Tibial artery (tissue), 4 donors: ENCODE measurements around the gene NCKAP1.

ENCODE experiments used
- DNase-seq, 2 donors: peaks; one replicate each; pipeline ENCODE4 v3.0.0-alpha.2; 2019
- H3K27ac ChIP-seq, 2 donors: fragments of 200-600 bp; sonication (generic) in 1 of 2; 1 replicate in 1 of 2; 2 replicates in 1 of 2; pipeline ENCODE4 v1.5.1; 2018 to 2019; ENCODE audit warnings: mild to moderate bottlenecking in 1 of 2
- H3K27me3 ChIP-seq, 2 donors: fragments of 200-600 bp; sonication (generic) in 1 of 2; one replicate each; pipeline versions ENCODE4 v1.5.1 to v1.6.0; 2016 to 2019
- H3K36me3 ChIP-seq, 3 donors: fragments of 200-600 bp; sonication (generic) in 2 of 3; one replicate each; pipeline ENCODE4 v1.5.1; 2016 to 2019; ENCODE audit warnings: mild to moderate bottlenecking in 2 of 3
- H3K4me1 ChIP-seq, 4 donors: fragments of 200-600 bp; sonication (generic) in 2 of 4; 1 replicate in 3 of 4; 2 replicates in 1 of 4; pipeline ENCODE4 v1.5.1; 2016 to 2019
- H3K4me3 ChIP-seq, 2 donors: fragments of 200-600 bp; sonication (generic) in 1 of 2; 1 replicate in 1 of 2; 2 replicates in 1 of 2; pipeline ENCODE4 v1.5.1; 2018 to 2019; ENCODE audit warnings: mild to moderate bottlenecking in 2 of 2
- H3K9me3 ChIP-seq, 3 donors: fragments of 200-600 bp; sonication (generic) in 1 of 3; one replicate each; pipeline ENCODE4 v1.5.1; 2016 to 2019
- CTCF ChIP-seq, 2 experiments: fragments of 200-600 bp in 1 of 2; fragments of 450-650 bp in 1 of 2; IDR thresholded peaks; one replicate each; pipeline ENCODE4 v1.5.1; 2017 to 2019; ENCODE audit warnings: antibody characterized with exemption in 2 of 2, mild to moderate bottlenecking in 1 of 2, moderate library complexity in 1 of 2
- intact Hi-C: fragments of 100-400 bp; cut with DNase I; formaldehyde crosslinking; loops from one replicate; pipeline ENCODE4 v1.15.0; 2023; ENCODE audit warnings: low total_unique reads

The NCKAP1 gene

GRCh38 chr2:182868054-182868796 lies 170.0 kb downstream of the NCKAP1 start:
- H3K9me3 ChIP-seq, result no peaks in the 10 kb centered on the region
- DNase-seq, result no peak
- peak overlapping the region in 1 of 2 donors; percentile 85 for H3K27ac ChIP-seq
- intact Hi-C loops, result no loop called here
- peaks cover 0 to 27% (median 13%) of the 10 kb centered on the region in 4 donors for H3K4me1 ChIP-seq
- no peaks in the 10 kb centered on the region for H3K27me3 ChIP-seq
- TF ChIP-seq CTCF (IDR thresholded peaks at IDR 0.05), result no peak
- H3K36me3 ChIP-seq, result no peaks in the 10 kb centered on the region
- H3K4me3 ChIP-seq, result no peak overlapping the region

- H3K9me3 ChIP-seq, result no peaks in the 10 kb centered on the region
- no peak for DNase-seq
- intact Hi-C loops, result no loop called here
- H3K4me3 ChIP-seq, result peak overlapping the region; percentile 60 to 63
- H3K4me1 ChIP-seq, result peaks cover 0 to 34% (median 17%) of the 10 kb centered on the region in 4 donors
- H3K36me3 ChIP-seq, result no peaks in the 10 kb centered on the region
- H3K27me3 ChIP-seq, result no peaks in the 10 kb centered on the region
- TF ChIP-seq CTCF (IDR thresholded peaks at IDR 0.05), result no peak
- peak overlapping the region; percentile 84 to 85 for H3K27ac ChIP-seq
These were observed 170.7 kb downstream of the NCKAP1 start for GRCh38 chr2:182867426-182868053.

GRCh38 chr2:182866461-182867406 lies 171.5 kb downstream of the NCKAP1 start, which contains the start of gene FRZB:
Gene FRZB (minus strand): TSS chr2:182866637. CDS start chr2:182866552, 85 bp downstream.
- peak within 1 kb of the TSS; percentile 60 to 63 for H3K4me3 ChIP-seq
- no peak for TF ChIP-seq CTCF (IDR thresholded peaks at IDR 0.05)
- intact Hi-C loops, result no loop called here
- H3K4me1 ChIP-seq, result peaks cover 0 to 41% (median 22%) of the 10 kb centered on the region in 4 donors
- peak within 1 kb of the TSS; percentile 84 to 85 for H3K27ac ChIP-seq
- DNase-seq, result peak; percentile 81 to 90
- no peaks in the 10 kb centered on the region for H3K36me3 ChIP-seq
- H3K9me3 ChIP-seq, result no peaks in the 10 kb centered on the region
- no peaks in the 10 kb centered on the region for H3K27me3 ChIP-seq

GRCh38 chr2:182866095-182866460 lies 172.2 kb downstream of the NCKAP1 start:
- peak; percentile 36 to 70 for DNase-seq
- no peak for TF ChIP-seq CTCF (IDR thresholded peaks at IDR 0.05)
- no peaks in the 10 kb centered on the region for H3K36me3 ChIP-seq
- no peaks in the 10 kb centered on the region for H3K27me3 ChIP-seq
- H3K9me3 ChIP-seq, result no peaks in the 10 kb centered on the region
- H3K4me3 ChIP-seq, result peak overlapping the region; percentile 60 to 63
- H3K4me1 ChIP-seq, result peaks cover 0 to 47% (median 24%) of the 10 kb centered on the region in 4 donors
- intact Hi-C loops, result no loop called here
- H3K27ac ChIP-seq, result peak overlapping the region; percentile 84 to 85

- DNase-seq, result no peak
- peak overlapping the region; percentile 60 to 63 for H3K4me3 ChIP-seq
These were observed 173.2 kb downstream of the NCKAP1 start for GRCh38 chr2:182864949-182865570.

More at GRCh38 chr2:182864949-182865570, 173.2 kb downstream of the NCKAP1 start:
- no peak for TF ChIP-seq CTCF (IDR thresholded peaks at IDR 0.05)
- H3K27me3 ChIP-seq, result no peaks in the 10 kb centered on the region
- H3K36me3 ChIP-seq, result no peaks in the 10 kb centered on the region
- intact Hi-C loops, result no loop called here
- peaks cover 0 to 53% (median 24%) of the 10 kb centered on the region in 4 donors for H3K4me1 ChIP-seq
- H3K27ac ChIP-seq, result peak overlapping the region; percentile 10 to 85
- H3K9me3 ChIP-seq, result no peaks in the 10 kb centered on the region
